Hematopoietic multipotent progenitor cell (in vitro differentiated cells): ENCODE results near the gene CDKN1C. TPM values are rescaled to one million over a fixed set of nuclear protein-coding genes. Genes with fewer than 3 reads are reported as not detected.

Experiments
- DNase-seq, 3 donors: peaks; one replicate each; pipeline ENCODE4 v3.0.0-alpha.2; 2011 to 2015; ENCODE audit warnings: low read depth in 2 of 3, low spot score in 2 of 3
- total RNA-seq: library from RNA; depleted of rRNA; stranded (reverse); fragments of >200 nt; gene quantifications from one replicate; pipeline ENCODE4 v1.2.3, GENCODE V29; 2012

Gene CDKN1C
- total RNA-seq, 1 donor: 20.7 TPM

- no peak for DNase-seq
Observed at GRCh38 chr11:2849994-2850770, 35.4 kb downstream of the CDKN1C start.

- DNase-seq: no peak
Observed at GRCh38 chr11:2848497-2848896, 37.1 kb downstream of the CDKN1C start.

GRCh38 chr11:2847561-2847960 is 38.0 kb downstream of the CDKN1C start:
- no peak for DNase-seq

GRCh38 chr11:2846470-2846869 is 39.1 kb downstream of the CDKN1C start:
- no peak for DNase-seq

- no peak for DNase-seq
Observed at GRCh38 chr11:2846056-2846455, 39.5 kb downstream of the CDKN1C start.

GRCh38 chr11:2844996-2845395 is 40.6 kb downstream of the CDKN1C start:
- no peak for DNase-seq

GRCh38 chr11:2844116-2844842 is 41.3 kb downstream of the CDKN1C start:
- DNase-seq: no peak

GRCh38 chr11:2843551-2843950 is 42.0 kb downstream of the CDKN1C start:
- DNase-seq: no peak

GRCh38 chr11:2842876-2843275 is 42.7 kb downstream of the CDKN1C start:
- no peak for DNase-seq

GRCh38 chr11:2841411-2842190 is 44.0 kb downstream of the CDKN1C start:
- DNase-seq: no peak

- no peak for DNase-seq
Observed at GRCh38 chr11:2839395-2839943, 46.1 kb downstream of the CDKN1C start.

- no peak for DNase-seq
Observed at GRCh38 chr11:2838676-2839294, 46.8 kb downstream of the CDKN1C start.

GRCh38 chr11:2838091-2838490 is 47.5 kb downstream of the CDKN1C start:
- no peak for DNase-seq

GRCh38 chr11:2837651-2838050 is 47.9 kb downstream of the CDKN1C start:
- DNase-seq: no peak

- no peak for DNase-seq
Observed at GRCh38 chr11:2837096-2837601, 48.4 kb downstream of the CDKN1C start.

GRCh38 chr11:2836315-2837095 is 49.1 kb downstream of the CDKN1C start:
- DNase-seq: no peak

- DNase-seq: no peak
Observed at GRCh38 chr11:2835751-2836150, 49.8 kb downstream of the CDKN1C start.

GRCh38 chr11:2835296-2835695 is 50.3 kb downstream of the CDKN1C start:
- DNase-seq: no peak

- DNase-seq: no peak
Observed at GRCh38 chr11:2834503-2835273, 50.9 kb downstream of the CDKN1C start.
